Measurements from ENCODE around the gene CTDSPL.
"Not testable (repeated sequence)": the region's sequence is repeated elsewhere in the genome, so short reads cannot be mapped to it uniquely, and the experiment has no call there.

The CTDSPL gene, protein sequence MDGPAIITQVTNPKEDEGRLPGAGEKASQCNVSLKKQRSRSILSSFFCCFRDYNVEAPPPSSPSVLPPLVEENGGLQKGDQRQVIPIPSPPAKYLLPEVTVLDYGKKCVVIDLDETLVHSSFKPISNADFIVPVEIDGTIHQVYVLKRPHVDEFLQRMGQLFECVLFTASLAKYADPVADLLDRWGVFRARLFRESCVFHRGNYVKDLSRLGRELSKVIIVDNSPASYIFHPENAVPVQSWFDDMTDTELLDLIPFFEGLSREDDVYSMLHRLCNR

DNA sequence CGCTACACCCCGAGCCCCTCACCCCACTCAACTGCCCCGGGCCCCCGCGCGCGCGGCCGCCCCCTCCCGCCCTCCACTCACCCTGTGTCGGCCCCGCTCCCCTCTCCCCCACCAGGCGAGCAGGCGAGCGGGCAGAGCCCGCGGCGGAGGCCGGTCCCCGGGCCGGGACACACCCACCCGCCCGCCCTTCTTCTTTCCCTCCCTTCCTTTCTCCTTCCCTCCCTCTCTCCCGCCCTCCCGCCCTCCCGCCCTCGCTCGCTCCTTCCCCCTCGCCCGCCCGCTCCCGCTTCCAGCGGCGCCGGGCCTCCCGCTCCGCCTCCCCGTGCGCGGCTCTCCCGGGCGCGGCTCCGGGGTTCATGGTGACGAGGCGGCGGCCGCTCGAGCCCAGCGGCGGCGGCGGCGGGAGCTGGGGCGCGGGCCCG lies at the start of gene CTDSPL:
Gene CTDSPL, plus strand, starts transcription at position 261 of the 422 bp plus-strand sequence. CDS start 320 bp downstream, outside the sequence.
- peak within 1 kb of the TSS; percentile 69 for H3K4me3 ChIP-seq (replicated peaks; ENCODE audit: low read depth, low read length)
- DNase-seq (ENCODE audit: low read depth): peak; percentile 50
- TF ChIP-seq, protein P1, sequence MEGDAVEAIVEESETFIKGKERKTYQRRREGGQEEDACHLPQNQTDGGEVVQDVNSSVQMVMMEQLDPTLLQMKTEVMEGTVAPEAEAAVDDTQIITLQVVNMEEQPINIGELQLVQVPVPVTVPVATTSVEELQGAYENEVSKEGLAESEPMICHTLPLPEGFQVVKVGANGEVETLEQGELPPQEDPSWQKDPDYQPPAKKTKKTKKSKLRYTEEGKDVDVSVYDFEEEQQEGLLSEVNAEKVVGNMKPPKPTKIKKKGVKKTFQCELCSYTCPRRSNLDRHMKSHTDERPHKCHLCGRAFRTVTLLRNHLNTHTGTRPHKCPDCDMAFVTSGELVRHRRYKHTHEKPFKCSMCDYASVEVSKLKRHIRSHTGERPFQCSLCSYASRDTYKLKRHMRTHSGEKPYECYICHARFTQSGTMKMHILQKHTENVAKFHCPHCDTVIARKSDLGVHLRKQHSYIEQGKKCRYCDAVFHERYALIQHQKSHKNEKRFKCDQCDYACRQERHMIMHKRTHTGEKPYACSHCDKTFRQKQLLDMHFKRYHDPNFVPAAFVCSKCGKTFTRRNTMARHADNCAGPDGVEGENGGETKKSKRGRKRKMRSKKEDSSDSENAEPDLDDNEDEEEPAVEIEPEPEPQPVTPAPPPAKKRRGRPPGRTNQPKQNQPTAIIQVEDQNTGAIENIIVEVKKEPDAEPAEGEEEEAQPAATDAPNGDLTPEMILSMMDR (IDR thresholded peaks at IDR 0.05; ENCODE audit: low read length, missing control alignments): no peak

DNA sequence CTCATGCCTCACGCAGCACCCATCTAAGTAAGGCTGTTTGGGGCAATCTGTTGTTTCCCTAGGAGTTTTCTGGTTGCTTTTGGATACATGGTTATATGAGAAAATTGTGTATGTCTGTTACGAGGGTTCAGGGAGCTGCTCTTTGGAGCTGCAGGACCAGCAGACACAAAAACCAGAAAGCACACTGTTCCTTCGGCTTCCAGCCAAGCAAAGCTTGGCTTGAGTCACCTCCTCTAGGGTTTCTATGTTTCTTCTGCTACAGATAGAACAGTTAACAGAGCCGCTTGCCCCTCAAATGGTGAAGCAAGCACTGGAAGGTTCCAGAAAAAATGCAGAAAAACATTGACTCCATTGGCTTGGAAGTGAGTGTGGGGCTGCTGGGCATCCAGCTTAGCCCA lies 49.2 kb upstream of the CTDSPL start:
- TF ChIP-seq, protein P1 (IDR thresholded peaks at IDR 0.05; ENCODE audit: low read length, missing control alignments): no peak
- H3K4me3 ChIP-seq (replicated peaks; ENCODE audit: low read depth, low read length): no peak overlapping the region
- DNase-seq (ENCODE audit: low read depth): peak; percentile 32

DNA sequence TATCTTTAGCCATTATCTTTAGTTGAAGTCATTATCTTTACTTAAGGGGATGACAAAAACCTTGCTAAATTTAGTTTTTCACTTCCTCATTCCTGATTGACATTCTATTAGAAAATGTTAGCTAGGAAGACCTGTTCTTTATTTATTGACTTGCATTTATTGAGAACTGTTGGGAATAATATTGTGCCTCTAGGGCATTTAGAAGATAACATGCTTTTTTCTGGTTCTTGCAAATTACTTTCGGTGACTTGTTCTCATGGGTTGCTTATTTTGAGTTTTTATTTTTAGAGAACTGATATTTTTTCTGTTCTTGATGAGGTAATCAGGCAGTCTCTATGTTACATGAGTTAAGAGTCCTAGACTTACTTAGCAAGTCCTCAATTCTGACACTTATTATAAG lies 48.3 kb upstream of the CTDSPL start:
- no peak overlapping the region for H3K4me3 ChIP-seq (replicated peaks; ENCODE audit: low read depth, low read length)
- TF ChIP-seq, protein P1 (IDR thresholded peaks at IDR 0.05; ENCODE audit: low read length, missing control alignments): no peak
- DNase-seq (ENCODE audit: low read depth): no peak

DNA sequence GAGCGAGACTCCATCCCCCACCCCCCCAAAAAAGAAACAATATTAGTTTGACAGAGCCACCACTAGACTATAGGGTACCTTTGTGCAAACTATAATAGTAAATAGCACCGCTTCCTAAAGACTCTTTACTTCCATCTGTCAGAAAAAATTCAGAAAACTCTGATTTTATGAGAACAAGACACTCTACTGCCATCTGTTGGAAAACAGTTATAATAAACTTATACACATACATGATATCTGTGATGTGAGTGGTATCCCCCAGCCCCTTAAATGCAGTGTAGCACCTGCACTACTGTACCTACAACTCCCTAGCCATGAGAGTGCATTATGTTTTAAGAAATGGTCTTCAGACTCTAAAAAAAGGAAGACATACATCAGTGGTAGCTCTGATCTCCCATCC lies 47.1 kb upstream of the CTDSPL start:
- H3K4me3 ChIP-seq (replicated peaks; ENCODE audit: low read depth, low read length): no peak overlapping the region
- TF ChIP-seq, protein P1 (IDR thresholded peaks at IDR 0.05; ENCODE audit: low read length, missing control alignments): peak; percentile 26
- DNase-seq (ENCODE audit: low read depth): peak; percentile 27

DNA sequence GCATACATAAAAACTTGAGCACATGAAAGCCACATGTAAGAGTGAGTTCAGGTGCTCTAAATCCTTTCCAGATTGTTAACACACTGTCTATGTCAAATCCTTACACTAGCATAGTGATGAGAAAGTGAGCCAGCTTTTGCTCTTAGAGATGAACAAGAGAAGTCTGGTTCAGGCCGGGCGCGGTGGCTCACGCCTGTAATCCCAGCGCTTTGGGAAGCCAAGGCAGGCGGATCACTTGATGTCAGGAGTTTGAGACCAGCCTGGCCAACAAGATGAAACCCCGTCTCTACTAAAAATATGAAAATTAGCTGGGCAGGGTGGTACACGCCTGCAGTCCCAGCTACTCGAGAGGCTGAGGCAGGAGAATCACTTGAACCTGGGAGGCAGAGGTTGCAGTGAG lies 46.5 kb upstream of the CTDSPL start:
- not testable (repeated sequence) for H3K4me3 ChIP-seq (replicated peaks; ENCODE audit: low read depth, low read length); DNase-seq (ENCODE audit: low read depth)

DNA sequence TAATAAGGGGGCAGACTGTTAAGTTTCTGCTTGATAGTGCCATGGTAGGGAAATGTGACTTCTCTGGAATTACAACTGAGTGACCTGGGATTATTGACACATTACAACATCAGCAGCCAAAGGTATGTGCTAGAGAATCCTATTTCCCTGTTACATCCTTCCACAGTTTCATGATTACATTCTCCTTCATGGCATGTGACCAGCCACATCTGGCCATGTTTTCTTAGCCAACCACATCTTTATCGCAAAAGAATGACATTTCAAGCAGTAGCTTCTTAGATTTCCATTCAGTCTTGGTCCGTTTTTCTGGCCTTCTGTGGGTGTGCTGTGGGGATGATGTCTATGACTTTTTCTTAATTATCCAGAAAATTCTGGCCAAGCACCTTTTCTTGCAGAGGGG lies 45.4 kb upstream of the CTDSPL start:
- TF ChIP-seq, protein P1 (IDR thresholded peaks at IDR 0.05; ENCODE audit: low read length, missing control alignments): no peak
- peak; percentile 10 for DNase-seq (ENCODE audit: low read depth)

DNA sequence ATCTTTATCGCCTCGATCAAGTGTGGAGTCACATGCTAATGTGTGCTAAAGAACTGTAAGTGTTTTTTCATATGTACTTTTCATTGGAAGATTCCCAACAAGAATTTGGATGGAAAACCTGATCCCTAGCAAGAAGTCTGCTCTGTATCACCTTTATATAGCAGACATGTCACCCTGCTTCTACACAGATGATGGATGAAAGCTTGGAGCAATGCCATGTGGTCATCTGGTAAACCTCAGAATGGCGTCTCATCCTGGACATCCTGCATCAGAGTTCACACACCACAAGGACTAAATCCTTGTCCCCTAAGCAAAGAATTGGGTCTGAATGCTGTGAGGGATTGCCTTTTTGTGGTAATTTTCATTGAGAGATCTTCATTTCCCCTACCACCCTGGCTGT lies 42.1 kb upstream of the CTDSPL start:
- peak; percentile 11 for DNase-seq (ENCODE audit: low read depth)
- TF ChIP-seq, protein P1 (IDR thresholded peaks at IDR 0.05; ENCODE audit: low read length, missing control alignments): no peak
- no peak overlapping the region for H3K4me3 ChIP-seq (replicated peaks; ENCODE audit: low read depth, low read length)

More for the DNA sequence above, 45.4 kb upstream of the CTDSPL start:
- H3K4me3 ChIP-seq (replicated peaks; ENCODE audit: low read depth, low read length): no peak overlapping the region
